ENCODE measurements around the gene SMAD5. TPM values are rescaled to one million over a fixed set of nuclear protein-coding genes. Genes with fewer than 3 reads are reported as not detected.

Gene SMAD5
- total RNA-seq, 4 donors from 2014 or later = 51.8 to 122 (median 63.3) TPM

DNA sequence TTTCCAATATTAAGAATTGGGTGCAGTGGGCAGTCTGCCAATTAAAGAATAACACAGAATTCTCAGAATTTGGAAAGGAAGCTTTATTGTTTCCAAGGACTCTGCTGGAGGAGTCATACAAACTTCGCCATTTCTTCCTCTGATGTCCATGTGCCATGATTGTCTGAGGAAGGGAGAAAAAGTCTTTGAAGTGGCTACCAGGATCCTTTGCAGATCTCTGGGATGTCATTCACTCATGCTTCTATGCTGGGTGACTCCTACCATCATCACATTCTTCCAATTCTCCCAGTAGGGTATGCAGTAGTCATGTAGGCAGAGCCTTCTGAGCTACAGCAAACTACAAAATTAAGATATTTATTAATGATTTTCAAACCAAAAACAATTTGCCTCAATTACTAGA, 3.2 kb upstream of the SMAD5 start:
- Histone ChIP-seq H3K27ac (no peak overlapping the region), H3K36me3 (no peaks in the 10 kb centered on the region), H3K9me3 (no peaks in the 10 kb centered on the region), H3K27me3 (no peaks in the 10 kb centered on the region), H3K4me1 (peaks cover 7% of the 10 kb centered on the region in 2 donors), H3K4me3 (replicated peaks in 1 of 3) (no peak overlapping the region)
- TF ChIP-seq POLR2A (IDR thresholded peaks at IDR 0.05) (no peak), CTCF (IDR thresholded peaks at IDR 0.05) (no peak)
- 82 to 83% methylated on average over 1 of the region's 1 CpG for whole genome bisulfite sequencing, 2 donors
- intact Hi-C loops (cut with DNase I) = no loop called here
- no peak for DNase-seq

GRCh38 chr5:136130581-136130980, 2.1 kb upstream of the SMAD5 start:
- Histone ChIP-seq H3K4me3 (replicated peaks in 1 of 3) (no peak overlapping the region), H3K9me3 (no peaks in the 10 kb centered on the region), H3K4me1 (peaks cover 18 to 19% of the 10 kb centered on the region in 2 donors), H3K36me3 (no peaks in the 10 kb centered on the region), H3K27me3 (no peaks in the 10 kb centered on the region), H3K27ac (no peak overlapping the region)
- no peak for DNase-seq
- 92 to 94% methylated on average over 2 of the region's 2 CpGs for WGBS, 2 donors
- intact Hi-C loops (cut with DNase I) = no loop called here
- TF ChIP-seq CTCF (IDR thresholded peaks at IDR 0.05) = no peak
- no peak for TF ChIP-seq POLR2A (IDR thresholded peaks at IDR 0.05)

DNA sequence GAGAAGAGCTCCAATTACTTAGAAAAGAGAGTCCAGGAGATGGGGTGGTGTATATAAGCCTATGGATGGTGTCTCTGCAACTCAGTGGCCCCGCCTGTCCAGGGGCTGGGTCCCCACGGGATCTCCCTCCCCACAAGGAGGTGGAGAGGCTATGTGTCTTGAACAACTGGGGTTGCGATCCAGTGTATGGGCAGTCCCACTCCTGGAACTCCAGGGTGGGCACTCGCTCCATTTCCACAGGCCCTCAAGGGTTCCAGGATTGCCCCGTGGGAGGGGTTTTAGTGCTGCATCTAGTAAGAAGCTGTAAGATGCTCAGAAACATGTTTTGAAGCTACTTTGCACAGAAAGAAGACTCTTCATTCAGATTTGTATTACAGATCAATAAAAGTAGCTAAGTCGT, 558 bp upstream of the SMAD5 start:
- Histone ChIP-seq H3K27ac (peak overlapping the region; percentile 76 to 96 (median 95)), H3K36me3 (no peaks in the 10 kb centered on the region), H3K4me1 (peaks cover 22 to 23% of the 10 kb centered on the region in 2 donors), H3K27me3 (no peaks in the 10 kb centered on the region), H3K9me3 (no peaks in the 10 kb centered on the region), H3K4me3 (replicated peaks in 1 of 3) (peak overlapping the region in 2 of 3 donors; percentile 7 to 86)
- no peak for TF ChIP-seq POLR2A (IDR thresholded peaks at IDR 0.05)
- TF ChIP-seq CTCF (IDR thresholded peaks at IDR 0.05) = no peak
- intact Hi-C loops (cut with DNase I) = no loop called here
- WGBS, 2 donors = 34 to 39% methylated on average over 6 of the region's 6 CpGs
- peak; percentile 4 to 20 for DNase-seq

- no peaks in the 10 kb centered on the region for H3K27me3 ChIP-seq
- DNase-seq = peak; percentile 62 to 63
- H3K4me1 ChIP-seq = peaks cover 23 to 29% of the 10 kb centered on the region in 2 donors
- no peaks in the 10 kb centered on the region for H3K9me3 ChIP-seq
- H3K27ac ChIP-seq = peak overlapping the region; percentile 76 to 96 (median 95)
- intact Hi-C loops (cut with DNase I) = no loop called here
- WGBS, 2 donors = 0 to 2% methylated on average over 24 to 30 of the region's 32 CpGs
- H3K36me3 ChIP-seq = no peaks in the 10 kb centered on the region
- H3K4me3 ChIP-seq (replicated peaks in 1 of 3) = peak overlapping the region; percentile 35 to 91 (median 86)
- TF ChIP-seq POLR2A (IDR thresholded peaks at IDR 0.05) (peak in 1 of 2 donors; percentile 9), CTCF (IDR thresholded peaks at IDR 0.05) (no peak)
Observed at GRCh38 chr5:136133222-136133921, 727 bp downstream of the SMAD5 start.

- Histone ChIP-seq H3K27me3 (no peaks in the 10 kb centered on the region), H3K9me3 (no peaks in the 10 kb centered on the region), H3K36me3 (no peaks in the 10 kb centered on the region), H3K27ac (peak overlapping the region in 2 of 3 donors; percentile 3 to 96), H3K4me3 (replicated peaks in 1 of 3) (peak overlapping the region in 2 of 3 donors; percentile 35 to 86), H3K4me1 (peaks cover 23 to 29% of the 10 kb centered on the region in 2 donors)
- TF ChIP-seq POLR2A (IDR thresholded peaks at IDR 0.05) (no peak), CTCF (IDR thresholded peaks at IDR 0.05) (no peak)
- DNase-seq = no peak
- WGBS, 2 donors = 6 to 9% methylated on average over 5 of the region's 5 CpGs
- intact Hi-C loops (cut with DNase I) = no loop called here
Observed at GRCh38 chr5:136133922-136134379, 1.3 kb downstream of the SMAD5 start.

Measured in thyroid gland (tissue), 4 donors.